Keratinocyte (primary cell): Measurements from ENCODE around the gene ZNF93.
"Not testable (repeated sequence)": the region's sequence is repeated elsewhere in the genome, so short reads cannot be mapped to it uniquely, and the experiment has no call there.

Experiments used
- EZH2 ChIP-seq: IDR thresholded peaks from one replicate; pipeline ENCODE4 v1.6.1; 2012; ENCODE audit warnings: inconsistent platforms, mild to moderate bottlenecking, low read length, moderate library complexity
- TF ChIP-seq, protein P1 (sequence below), 3 experiments: IDR thresholded peaks in 1 of 3; conservative IDR thresholded peaks in 1 of 3; optimal IDR thresholded peaks in 1 of 3; 2 replicates in 2 of 3; 3 replicates in 1 of 3; pipeline versions ENCODE3 to v1.5.1; 2011; ENCODE audit warnings: low read length in 3 of 3, mild to moderate bottlenecking in 3 of 3, moderate library complexity in 2 of 3, control low read depth in 1 of 3, inconsistent platforms in 1 of 3; ENCODE audit not compliant: insufficient read depth in 2 of 3; ENCODE audit errors: extremely low read depth in 1 of 3

DNA sequence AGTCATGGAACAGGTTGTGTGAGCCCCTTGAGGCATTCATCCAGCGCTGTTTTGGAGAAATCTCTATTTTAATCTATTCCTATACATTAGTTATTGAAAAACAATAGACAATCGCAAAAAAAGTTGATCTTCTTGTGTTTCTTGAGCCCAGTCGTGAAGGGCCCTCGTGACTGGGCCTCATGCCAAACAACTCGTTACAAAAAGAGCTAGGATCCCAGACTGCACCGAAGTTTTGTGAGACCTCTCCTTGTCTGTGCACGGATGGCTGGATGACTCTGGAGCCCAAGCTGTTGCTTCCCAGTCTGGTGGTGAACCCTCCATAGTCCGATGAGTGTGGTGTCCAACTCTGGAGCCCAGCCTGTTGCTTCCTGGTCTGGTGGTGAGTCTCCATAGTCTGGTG lies 57.0 kb downstream of the ZNF93 start:
- TF ChIP-seq, protein P1, sequence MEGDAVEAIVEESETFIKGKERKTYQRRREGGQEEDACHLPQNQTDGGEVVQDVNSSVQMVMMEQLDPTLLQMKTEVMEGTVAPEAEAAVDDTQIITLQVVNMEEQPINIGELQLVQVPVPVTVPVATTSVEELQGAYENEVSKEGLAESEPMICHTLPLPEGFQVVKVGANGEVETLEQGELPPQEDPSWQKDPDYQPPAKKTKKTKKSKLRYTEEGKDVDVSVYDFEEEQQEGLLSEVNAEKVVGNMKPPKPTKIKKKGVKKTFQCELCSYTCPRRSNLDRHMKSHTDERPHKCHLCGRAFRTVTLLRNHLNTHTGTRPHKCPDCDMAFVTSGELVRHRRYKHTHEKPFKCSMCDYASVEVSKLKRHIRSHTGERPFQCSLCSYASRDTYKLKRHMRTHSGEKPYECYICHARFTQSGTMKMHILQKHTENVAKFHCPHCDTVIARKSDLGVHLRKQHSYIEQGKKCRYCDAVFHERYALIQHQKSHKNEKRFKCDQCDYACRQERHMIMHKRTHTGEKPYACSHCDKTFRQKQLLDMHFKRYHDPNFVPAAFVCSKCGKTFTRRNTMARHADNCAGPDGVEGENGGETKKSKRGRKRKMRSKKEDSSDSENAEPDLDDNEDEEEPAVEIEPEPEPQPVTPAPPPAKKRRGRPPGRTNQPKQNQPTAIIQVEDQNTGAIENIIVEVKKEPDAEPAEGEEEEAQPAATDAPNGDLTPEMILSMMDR (optimal IDR thresholded peaks at IDR 0.05 in 1 of 3, IDR thresholded peaks at IDR 0.05 in 1 of 3, conservative IDR thresholded peaks at IDR 0.05 in 1 of 3; ENCODE audit: extremely low read depth in 1 of 3, insufficient read depth in 2 of 3, low read length in 3 of 3), result not testable (repeated sequence)
- not testable (repeated sequence) for TF ChIP-seq EZH2
